Caco-2 (cell line): ENCODE data around the gene PPARGC1A. TPM values are rescaled to one million over a fixed set of nuclear protein-coding genes. Genes with fewer than 3 reads are reported as not detected.

ENCODE experiments used
- BruUV-seq: library from RNA; stranded (reverse); fragments of 400-500 nt; replicated peaks from 2 replicates; lab custom pipeline; 2021; lab: Mats Ljungman, UMichigan
- CTCF ChIA-PET: fragments of 300-600 bp; sonication (Branson Sonifier 250); formaldehyde crosslinking; loops from one replicate; lab custom pipeline; 2022; ENCODE audit warnings: antibody characterized with exemption; lab: Charles Lee
- POLR2A ChIA-PET: fragments of 300-600 bp; sonication (Branson Sonifier 250); formaldehyde crosslinking; loops from one replicate; lab custom pipeline; 2022; ENCODE audit warnings: antibody characterized with exemption; lab: Charles Lee
- DNase-seq, 2 experiments: peaks; one replicate each; pipeline versions ENCODE4 v3.0.0 to v3.0.0-alpha.2; 2020 to 2022
- H3K27me3 ChIP-seq: replicated peaks from 2 replicates; pipeline ENCODE4 v1.6.0; 2011; ENCODE audit warnings: low read length; ENCODE audit not compliant: control insufficient read depth, insufficient read depth
- H3K36me3 ChIP-seq: 2 replicates; pipeline ENCODE4 v1.5.1; 2011; ENCODE audit warnings: low read length; ENCODE audit not compliant: control insufficient read depth, insufficient read depth
- H3K4me1 ChIP-seq: fragments of 250-450 bp; sonication (Bioruptor Pico); 2 replicates; pipeline ENCODE4 v1.5.1; 2020; ENCODE audit warnings: mild to moderate bottlenecking
- H3K4me3 ChIP-seq: 2 replicates; pipeline ENCODE4 v1.5.1; 2011; ENCODE audit warnings: low read depth, mild to moderate bottlenecking, control low read depth, low read length
- H3K9me3 ChIP-seq: fragments of 250-450 bp; sonication (Bioruptor Pico); 2 replicates; pipeline ENCODE4 v1.5.1; 2020; ENCODE audit warnings: mild to moderate bottlenecking, moderate library complexity
- H3K27ac Mint-ChIP-seq: one replicate; pipeline ENCODE4 v1.8.0; 2022; ENCODE audit warnings: mixed read lengths; ENCODE audit not compliant: unreplicated experiment
- H3K27me3 Mint-ChIP-seq: one replicate; pipeline ENCODE4 v1.8.0; 2022; ENCODE audit warnings: mixed read lengths; ENCODE audit not compliant: insufficient read depth, unreplicated experiment
- H3K36me3 Mint-ChIP-seq: one replicate; pipeline ENCODE4 v1.8.0; 2022; ENCODE audit warnings: mild to moderate bottlenecking, mixed read lengths; ENCODE audit not compliant: insufficient read depth, unreplicated experiment
- H3K4me1 Mint-ChIP-seq: one replicate; pipeline ENCODE4 v1.8.0; 2022; ENCODE audit warnings: low read depth, mixed read lengths; ENCODE audit not compliant: unreplicated experiment
- H3K4me3 Mint-ChIP-seq: one replicate; pipeline ENCODE4 v1.8.0; 2022; ENCODE audit warnings: mild to moderate bottlenecking, moderate library complexity, mixed read lengths; ENCODE audit not compliant: unreplicated experiment
- H3K9me3 Mint-ChIP-seq: one replicate; pipeline ENCODE4 v1.8.0; 2022; ENCODE audit warnings: mixed read lengths; ENCODE audit not compliant: unreplicated experiment
- CTCF ChIP-seq, 2 experiments: fragments of 200-600 bp in 1 of 2; IDR thresholded peaks; 1 replicate in 1 of 2; 2 replicates in 1 of 2; pipeline versions ENCODE4 v1.5.1 to v1.8.0; 2011 to 2022; ENCODE audit warnings: antibody characterized with exemption in 1 of 2, control low read depth in 1 of 2, inconsistent platforms in 1 of 2, low read depth in 1 of 2, low read length in 1 of 2, mild to moderate bottlenecking in 1 of 2, moderate library complexity in 1 of 2; ENCODE audit not compliant: insufficient read depth in 1 of 2, severe bottlenecking in 1 of 2, unreplicated experiment in 1 of 2
- intact Hi-C: fragments of 100-400 bp; cut with micrococcal nuclease; formaldehyde crosslinking; loops from one replicate; pipeline ENCODE4 v1.10.0; 2022; ENCODE audit not compliant: unreplicated experiment
- total RNA-seq: library from RNA; stranded (reverse); gene quantifications from 2 replicates; pipeline ENCODE4 v1.2.3, GENCODE V29; 2022

Gene PPARGC1A
- total RNA-seq, 1 experiment from 2014 or later: not detected

GRCh38 chr4:23763559-23763958 lies 126.3 kb downstream of the PPARGC1A start:
- Mint-ChIP-seq H3K27ac (no peak overlapping the region), H3K36me3 (no peaks in the 10 kb centered on the region), H3K9me3 (peaks cover 9% of the 10 kb centered on the region), H3K27me3 (no peaks in the 10 kb centered on the region), H3K4me3 (no peak overlapping the region), H3K4me1 (no peaks in the 10 kb centered on the region)
- POLR2A ChIA-PET: no interaction called here
- no peaks in the 10 kb centered on the region for H3K9me3 ChIP-seq
- H3K4me1 ChIP-seq: no peaks in the 10 kb centered on the region
- BruUV-seq: no TSS peak
- TF ChIP-seq CTCF (IDR thresholded peaks at IDR 0.05; ENCODE audit: insufficient read depth in 1 of 2, low read depth in 1 of 2, low read length in 1 of 2, severe bottlenecking in 1 of 2, unreplicated experiment in 1 of 2): no peak
- H3K27me3 ChIP-seq: no peaks in the 10 kb centered on the region
- DNase-seq: no peak
- CTCF ChIA-PET: no interaction called here
- H3K36me3 ChIP-seq: no peaks in the 10 kb centered on the region
- no peak overlapping the region for H3K4me3 ChIP-seq
- intact Hi-C loops: no loop called here

GRCh38 chr4:23762551-23762950 lies 127.3 kb downstream of the PPARGC1A start:
- no peak for DNase-seq
- BruUV-seq: no TSS peak
- H3K36me3 ChIP-seq: no peaks in the 10 kb centered on the region
- intact Hi-C loops: no loop called here
- H3K36me3 Mint-ChIP-seq: no peaks in the 10 kb centered on the region
- H3K4me3 ChIP-seq: no peak overlapping the region
- H3K9me3 Mint-ChIP-seq: peaks cover 9% of the 10 kb centered on the region
- no peaks in the 10 kb centered on the region for H3K4me1 Mint-ChIP-seq
- no peaks in the 10 kb centered on the region for H3K9me3 ChIP-seq
- ChIA-PET CTCF (no interaction called here), POLR2A (no interaction called here)
- no peaks in the 10 kb centered on the region for H3K27me3 Mint-ChIP-seq
- no peak overlapping the region for H3K27ac Mint-ChIP-seq
- H3K4me1 ChIP-seq: no peaks in the 10 kb centered on the region
- H3K27me3 ChIP-seq: no peaks in the 10 kb centered on the region
- no peak overlapping the region for H3K4me3 Mint-ChIP-seq
- TF ChIP-seq CTCF (IDR thresholded peaks at IDR 0.05; ENCODE audit: insufficient read depth in 1 of 2, low read depth in 1 of 2, low read length in 1 of 2, severe bottlenecking in 1 of 2, unreplicated experiment in 1 of 2): no peak

DNA sequence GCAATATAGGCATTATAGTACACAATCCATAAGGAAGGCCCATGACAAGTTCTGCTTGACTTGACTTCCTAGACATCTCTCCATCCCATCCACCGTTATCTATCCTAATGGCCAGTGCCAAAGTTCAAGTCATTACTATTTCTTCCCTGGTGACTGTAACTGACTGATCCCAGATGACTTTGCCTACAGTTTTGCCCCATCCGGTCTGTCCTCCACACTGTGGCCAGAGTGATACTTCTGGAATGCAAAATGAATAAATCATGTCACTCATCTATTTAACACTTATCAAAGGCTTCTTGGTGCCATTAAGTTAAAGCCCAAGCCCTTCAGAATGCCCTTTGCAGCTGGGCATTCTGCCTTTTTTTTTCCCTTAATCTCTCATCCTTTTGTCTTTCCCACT lies 130.8 kb downstream of the PPARGC1A start:
- no peak for TF ChIP-seq CTCF (IDR thresholded peaks at IDR 0.05; ENCODE audit: insufficient read depth in 1 of 2, low read depth in 1 of 2, low read length in 1 of 2, severe bottlenecking in 1 of 2, unreplicated experiment in 1 of 2)
- intact Hi-C loops: no loop called here
- no peak for DNase-seq
- Histone ChIP-seq H3K27me3 (no peaks in the 10 kb centered on the region), H3K9me3 (no peaks in the 10 kb centered on the region), H3K4me1 (no peaks in the 10 kb centered on the region), H3K4me3 (no peak overlapping the region), H3K36me3 (no peaks in the 10 kb centered on the region)
- no peak overlapping the region for H3K4me3 Mint-ChIP-seq
- BruUV-seq: no TSS peak
- ChIA-PET POLR2A (interaction anchor here (0.7 kb wide), 1 partner anchor 323 kb away, joined by 6 read pairs; no protein-coding TSS in a partner anchor), CTCF (no interaction called here)
- no peaks in the 10 kb centered on the region for H3K4me1 Mint-ChIP-seq
- H3K27ac Mint-ChIP-seq: no peak overlapping the region
- H3K36me3 Mint-ChIP-seq: no peaks in the 10 kb centered on the region
- H3K9me3 Mint-ChIP-seq: peaks cover 9% of the 10 kb centered on the region
- H3K27me3 Mint-ChIP-seq: no peaks in the 10 kb centered on the region
